GM12878 (cell line): ENCODE measurements around the gene PSMC3. TPM values are rescaled to one million over a fixed set of nuclear protein-coding genes. Genes with fewer than 3 reads are reported as not detected.
A peak's percentile ranks its signal among the peaks of the same experiment; 100 is the strongest.

Experiments used
- ATAC-seq: fragments of 200-7000 bp; cut with Tn5 transposase; 3 replicates; pipeline ENCODE4 v1.9.1; 2020; ENCODE audit warnings: mild to moderate bottlenecking, moderate library complexity
- BruUV-seq: library from RNA; stranded (reverse); fragments of 400-500 nt; replicated peaks from 2 replicates; lab custom pipeline; 2021; lab: Mats Ljungman, UMichigan
- CTCF ChIA-PET: fragments of 300-600 bp; sonication (Branson Sonifier 250); formaldehyde crosslinking; extraction: SDS; loops from one replicate; lab custom pipeline; 2021; ENCODE audit warnings: inconsistent platforms; lab: Yijun Ruan, JAX
- POLR2A ChIA-PET: fragments of 350-600 bp; formaldehyde crosslinking; extraction: SDS; loops from one replicate; lab custom pipeline; 2021; ENCODE audit warnings: inconsistent platforms; lab: Charles Lee
- RAD21 ChIA-PET: fragments of 300-600 bp; sonication (Branson Sonifier 250); formaldehyde crosslinking; loops from one replicate; lab custom pipeline; 2023; ENCODE audit warnings: antibody characterized with exemption; ENCODE audit not compliant: unreplicated experiment; lab: Charles Lee
- SMC1A ChIA-PET: fragments of 300-600 bp; sonication (Branson Sonifier 250); formaldehyde crosslinking; loops from one replicate; lab custom pipeline; 2023; ENCODE audit not compliant: unreplicated experiment, uncharacterized antibody; lab: Charles Lee
- DNase-seq: peaks from one replicate; pipeline ENCODE4 v3.0.0-alpha.2; 2011; ENCODE audit warnings: low read depth, low spot score
- FAIRE-seq: peaks from 3 replicates; lab custom pipeline; 2011; peaks lifted over from hg19 to GRCh38; lab: Jason Lieb, UNC
- H2AFZ ChIP-seq: 2 replicates; pipeline ENCODE4 v1.6.0; 2011; ENCODE audit warnings: low read depth, low read length, control low read depth; ENCODE audit not compliant: control insufficient read depth
- H3K27ac ChIP-seq: 2 replicates; pipeline ENCODE4 v1.5.1; 2011; ENCODE audit warnings: control low read depth; ENCODE audit not compliant: control insufficient read depth, insufficient read depth
- H3K27me3 ChIP-seq, 2 experiments: replicated peaks in 1 of 2; 2 replicates each; pipeline versions ENCODE4 v1.6.0 to v1.6.1; 2011; ENCODE audit warnings: low read length in 1 of 2; ENCODE audit not compliant: control insufficient read depth in 2 of 2, insufficient read depth in 2 of 2
- H3K36me3 ChIP-seq, 2 experiments: 2 replicates each; pipeline ENCODE4 v1.5.1; 2011; ENCODE audit warnings: low read length in 1 of 2; ENCODE audit not compliant: control insufficient read depth in 2 of 2, insufficient read depth in 2 of 2
- H3K4me1 ChIP-seq: 2 replicates; pipeline ENCODE4 v1.6.1; 2011; ENCODE audit warnings: mild to moderate bottlenecking, low read length, moderate library complexity, mixed read lengths; ENCODE audit not compliant: control insufficient read depth, insufficient read depth
- H3K4me2 ChIP-seq: 2 replicates; pipeline ENCODE4 v1.6.0; 2011; ENCODE audit warnings: control low read depth; ENCODE audit not compliant: control insufficient read depth, insufficient read depth
- H3K4me3 ChIP-seq: fragments of 200-600 bp; sonication (generic); 2 replicates; pipeline ENCODE4 v1.5.1; 2016
- H3K79me2 ChIP-seq: 2 replicates; pipeline ENCODE4 v1.6.0; 2011; ENCODE audit warnings: low read length; ENCODE audit not compliant: control insufficient read depth, insufficient read depth
- H3K9ac ChIP-seq: 2 replicates; pipeline ENCODE4 v1.8.0; 2011; ENCODE audit warnings: low read length, control low read depth, mixed read lengths; ENCODE audit not compliant: control insufficient read depth, insufficient read depth
- H3K9me3 ChIP-seq: replicated peaks from 3 replicates; pipeline ENCODE4 v1.5.1; 2011; ENCODE audit warnings: mild to moderate bottlenecking, low read length; ENCODE audit not compliant: control insufficient read depth, insufficient read depth
- H4K20me1 ChIP-seq: 2 replicates; pipeline ENCODE4 v1.6.0; 2011; ENCODE audit not compliant: control insufficient read depth, insufficient read depth
- CBFB ChIP-seq: IDR thresholded peaks from 2 replicates; pipeline ENCODE4 v1.6.1; 2016; ENCODE audit warnings: antibody characterized with exemption, low read depth
- HDGF ChIP-seq: fragments of 450-650 bp; IDR thresholded peaks from 2 replicates; pipeline ENCODE4 v1.6.1; 2016; ENCODE audit warnings: antibody characterized with exemption
- POU2F2 ChIP-seq: IDR thresholded peaks from 3 replicates; pipeline ENCODE4 v1.6.1; 2011; ENCODE audit warnings: low read depth, mild to moderate bottlenecking, low read length, borderline replicate concordance
- ZZZ3 ChIP-seq: IDR thresholded peaks from 2 replicates; pipeline ENCODE4 v1.6.1; 2011; ENCODE audit warnings: low read depth; ENCODE audit not compliant: control insufficient read depth, insufficient read length
- WGBS: methylation state at CpG from one replicate; pipeline ENCODE4 v1.1.6; 2016; ENCODE audit warnings: low lambda C conversion rate; ENCODE audit not compliant: insufficient replicate concordance, insufficient coverage; ENCODE audit errors: missing lambda C conversion rate; 5-methylcytosine and 5-hydroxymethylcytosine counted together
- in situ Hi-C: fragments of 300-500 bp; cut with MboI; formaldehyde crosslinking; loops from 9 replicates; pipeline ENCODE4 v1.14.3; 2018; ENCODE audit warnings: mixed read lengths
- intact Hi-C: fragments of 100-400 bp; cut with micrococcal nuclease; formaldehyde crosslinking; loops from one replicate; pipeline ENCODE4 v1.14.2; 2022; ENCODE audit not compliant: unreplicated experiment
- polyA plus RNA-seq, 11 experiments: library from polyadenylated mRNA; depleted of rRNA in 4 of 11; unstranded in 6 of 11; stranded (reverse) in 5 of 11; fragments of >200 nt; fragmentation: Nextera tagmentation in 4 of 11; fragmentation: Illumina TruSeq in 1 of 11; extraction: Ambion mirVana in 4 of 11; extraction: Trizol in 1 of 11; gene quantifications; 1 replicate in 1 of 11; 2 replicates in 10 of 11; pipeline versions ENCODE4 v1.2.1 to v1.2.3, GENCODE V29; 2011 to 2016; ENCODE audit warnings: inconsistent platforms in 2 of 11, missing spikeins in 2 of 11, low read depth in 1 of 11
- total RNA-seq, 4 experiments: library from RNA; depleted of rRNA in 3 of 4; stranded (reverse); fragments of >200 nt in 3 of 4; fragmentation: Illumina TruSeq in 1 of 4; extraction: Trizol in 1 of 4; gene quantifications; 2 replicates each; pipeline versions ENCODE4 v1.2.1 to v1.2.3, GENCODE V29; 2013 to 2021
- TF ChIP-seq, protein P1 (sequence below): fragments of 450-650 bp; IDR thresholded peaks from 2 replicates; pipeline ENCODE4 v1.6.1; 2016; ENCODE audit warnings: mild to moderate bottlenecking, moderate library complexity, borderline replicate concordance

PSMC3 gene
- total and polyA plus RNA-seq, 10 of the 15 experiments (the other 5 are each of a cell fraction or from before 2014, with no cell fraction given): 39.5 to 289 (median 155) TPM

DNA sequence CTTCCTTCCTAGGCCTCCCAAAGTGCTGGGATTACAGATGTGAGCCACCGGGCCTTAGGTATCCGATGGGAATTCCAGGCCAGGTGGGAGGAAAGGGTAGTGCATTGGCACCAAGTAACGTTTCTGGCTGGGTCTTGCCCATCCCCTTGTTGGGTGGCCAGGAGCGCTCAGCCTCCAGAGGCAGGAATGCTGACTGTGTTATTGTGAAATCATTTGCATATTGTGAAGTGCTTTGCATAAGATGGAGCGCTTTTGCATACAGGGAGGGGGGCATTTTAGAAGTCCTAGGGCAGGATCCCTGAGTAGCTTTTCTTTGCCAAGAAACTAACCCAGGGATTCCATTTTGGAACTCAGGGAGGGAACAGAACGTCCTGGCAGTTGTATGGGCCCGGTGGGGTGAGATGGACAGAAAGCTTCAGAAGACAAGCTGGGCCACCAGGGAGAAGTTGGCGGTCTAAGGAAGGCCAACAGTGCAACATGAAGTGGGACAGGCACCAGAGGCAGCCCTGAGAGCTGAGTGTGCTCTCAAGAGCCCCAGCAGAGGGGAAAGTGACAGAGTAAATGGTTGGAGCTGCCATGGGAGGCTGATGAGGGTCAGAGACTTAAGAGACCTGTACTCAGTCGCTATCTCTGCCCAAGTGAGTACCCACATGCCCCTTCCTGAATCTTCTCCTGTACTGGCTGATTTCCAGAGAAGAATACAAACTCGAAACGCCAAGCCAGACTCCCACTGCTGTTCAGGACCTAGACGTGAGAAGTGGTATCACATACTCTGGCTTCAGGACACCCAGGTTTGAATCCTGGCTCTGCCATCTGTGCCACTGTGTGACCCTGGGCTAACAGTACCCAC lies 19.1 kb downstream of the PSMC3 start:
- ChIA-PET CTCF (interaction anchor here (0.5 to 7.4 kb wide), 13 partner anchors 8 to 229 kb away, joined by 3 to 161 read pairs (median 5); partner anchors contain the start of genes ACP2, ARFGAP2 and SPI1), SMC1A (interaction anchor here (0.8 to 2.9 kb wide), 6 partner anchors 9 to 160 kb away, joined by 3 to 32 read pairs (median 4); partner anchors contain the start of gene SPI1), POLR2A (interaction anchor here (0.6 to 2.5 kb wide), 7 partner anchors 15 to 130 kb away, joined by 3 to 15 read pairs (median 8); partner anchors contain the start of gene SPI1), RAD21 (interaction anchor here (0.5 to 2.4 kb wide), 15 partner anchors 8 to 255 kb away, joined by 3 to 15 read pairs (median 4); partner anchors contain the start of gene ACP2)
- Histone ChIP-seq H4K20me1 (no peaks in the 10 kb centered on the region), H3K79me2 (peaks cover 2% of the 10 kb centered on the region), H3K27me3 (no peaks in the 10 kb centered on the region), H3K27ac (peak overlapping the region; percentile 95), H3K9me3 (no peaks in the 10 kb centered on the region), H3K4me2 (peak overlapping the region; percentile 95), H3K4me1 (peaks cover 17% of the 10 kb centered on the region), H3K4me3 (peak overlapping the region; percentile 72), H2AFZ (peak overlapping the region; percentile 81)
- in situ Hi-C loops: loop anchor here (5.0 kb wide), 1 partner anchor 35 kb away; no protein-coding TSS in a partner anchor
- FAIRE-seq: peak; percentile 7
- 35% methylated on average over 12 of the region's 12 CpGs for WGBS
- no TSS peak for BruUV-seq
- DNase-seq: no peak
- intact Hi-C loops: loop anchor here (10.0 kb wide), 2 partner anchors 82 to 448 kb away; no protein-coding TSS in a partner anchor
- TF ChIP-seq CBFB (0 out of 2 replicates have a peak, but pooled peaks have one; percentile 2), ZZZ3 (no peak), HDGF (no peak), POU2F2 (peak; percentile 95; the same call in 2 of the 3 replicates)
- TF ChIP-seq, protein P1, sequence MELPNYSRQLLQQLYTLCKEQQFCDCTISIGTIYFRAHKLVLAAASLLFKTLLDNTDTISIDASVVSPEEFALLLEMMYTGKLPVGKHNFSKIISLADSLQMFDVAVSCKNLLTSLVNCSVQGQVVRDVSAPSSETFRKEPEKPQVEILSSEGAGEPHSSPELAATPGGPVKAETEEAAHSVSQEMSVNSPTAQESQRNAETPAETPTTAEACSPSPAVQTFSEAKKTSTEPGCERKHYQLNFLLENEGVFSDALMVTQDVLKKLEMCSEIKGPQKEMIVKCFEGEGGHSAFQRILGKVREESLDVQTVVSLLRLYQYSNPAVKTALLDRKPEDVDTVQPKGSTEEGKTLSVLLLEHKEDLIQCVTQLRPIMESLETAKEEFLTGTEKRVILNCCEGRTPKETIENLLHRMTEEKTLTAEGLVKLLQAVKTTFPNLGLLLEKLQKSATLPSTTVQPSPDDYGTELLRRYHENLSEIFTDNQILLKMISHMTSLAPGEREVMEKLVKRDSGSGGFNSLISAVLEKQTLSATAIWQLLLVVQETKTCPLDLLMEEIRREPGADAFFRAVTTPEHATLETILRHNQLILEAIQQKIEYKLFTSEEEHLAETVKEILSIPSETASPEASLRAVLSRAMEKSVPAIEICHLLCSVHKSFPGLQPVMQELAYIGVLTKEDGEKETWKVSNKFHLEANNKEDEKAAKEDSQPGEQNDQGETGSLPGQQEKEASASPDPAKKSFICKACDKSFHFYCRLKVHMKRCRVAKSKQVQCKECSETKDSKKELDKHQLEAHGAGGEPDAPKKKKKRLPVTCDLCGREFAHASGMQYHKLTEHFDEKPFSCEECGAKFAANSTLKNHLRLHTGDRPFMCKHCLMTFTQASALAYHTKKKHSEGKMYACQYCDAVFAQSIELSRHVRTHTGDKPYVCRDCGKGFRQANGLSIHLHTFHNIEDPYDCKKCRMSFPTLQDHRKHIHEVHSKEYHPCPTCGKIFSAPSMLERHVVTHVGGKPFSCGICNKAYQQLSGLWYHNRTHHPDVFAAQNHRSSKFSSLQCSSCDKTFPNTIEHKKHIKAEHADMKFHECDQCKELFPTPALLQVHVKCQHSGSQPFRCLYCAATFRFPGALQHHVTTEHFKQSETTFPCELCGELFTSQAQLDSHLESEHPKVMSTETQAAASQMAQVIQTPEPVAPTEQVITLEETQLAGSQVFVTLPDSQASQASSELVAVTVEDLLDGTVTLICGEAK: peak; percentile 24; the same call in 1 of the 2 replicates
- TF ChIP-seq, all 136 proteins: peak for 3
- no peaks in the 10 kb centered on the region; a peak in 1 of 4 replicates for H3K36me3 ChIP-seq
- ATAC-seq: peak; percentile 1; the same call in 2 of the 3 replicates
- H3K9ac ChIP-seq: peak overlapping the region; percentile 89
